Osteoblast (primary cell): ENCODE data around the gene CDH10. TPM values are rescaled to one million over a fixed set of nuclear protein-coding genes. Genes with fewer than 3 reads are reported as not detected.

Experiments used
- DNase-seq: peaks from one replicate; pipeline ENCODE4 v3.0.0; 2011; ENCODE audit warnings: low spot score, mixed read lengths; ENCODE audit not compliant: insufficient read length; ENCODE audit errors: missing footprints
- H2AFZ ChIP-seq: 2 replicates; pipeline ENCODE4 v1.6.0; 2011; ENCODE audit warnings: mild to moderate bottlenecking, low read length
- H3K27ac ChIP-seq: 2 replicates; pipeline ENCODE4 v1.5.1; 2011; ENCODE audit warnings: mild to moderate bottlenecking, low read depth, low read length, moderate library complexity
- H3K27me3 ChIP-seq: 2 replicates; pipeline ENCODE4 v1.6.0; 2012; ENCODE audit warnings: mild to moderate bottlenecking, control low read depth, inconsistent platforms, low read length, moderate library complexity; ENCODE audit not compliant: insufficient read depth
- H3K36me3 ChIP-seq: 2 replicates; pipeline ENCODE4 v1.5.1; 2011; ENCODE audit warnings: mild to moderate bottlenecking, low read length, control low read depth, moderate library complexity; ENCODE audit not compliant: insufficient read depth
- H3K4me1 ChIP-seq: 2 replicates; pipeline ENCODE4 v1.5.1; 2011; ENCODE audit warnings: mild to moderate bottlenecking, low read length, control low read depth, moderate library complexity; ENCODE audit not compliant: insufficient read depth
- H3K4me2 ChIP-seq: 2 replicates; pipeline ENCODE4 v1.6.0; 2011; ENCODE audit warnings: mild to moderate bottlenecking, low read length; ENCODE audit not compliant: insufficient read depth
- H3K4me3 ChIP-seq: fragments of 200-600 bp; sonication (generic); 3 replicates; pipeline ENCODE4 v1.5.1; 2012; ENCODE audit warnings: mild to moderate bottlenecking, low read length, inconsistent platforms; ENCODE audit not compliant: insufficient read depth
- H3K79me2 ChIP-seq: 2 replicates; pipeline ENCODE4 v1.6.0; 2012; ENCODE audit warnings: mild to moderate bottlenecking, low read length, control low read depth, inconsistent platforms; ENCODE audit not compliant: insufficient read depth
- H3K9me3 ChIP-seq: 2 replicates; pipeline ENCODE4 v1.5.1; 2011; ENCODE audit warnings: low read depth, low read length, control low read depth
- H4K20me1 ChIP-seq: 2 replicates; pipeline ENCODE4 v1.6.0; 2012; ENCODE audit warnings: mild to moderate bottlenecking, low read length, control low read depth; ENCODE audit not compliant: insufficient read depth
- CTCF ChIP-seq: IDR thresholded peaks from 2 replicates; pipeline ENCODE4 v1.5.1; 2011; ENCODE audit warnings: mild to moderate bottlenecking, low read depth, low read length, moderate library complexity; ENCODE audit errors: extremely low read depth
- total RNA-seq: library from RNA; depleted of rRNA; stranded (reverse); fragments of >200 nt; gene quantifications from 2 replicates; pipeline ENCODE4 v1.2.3, GENCODE V29; 2012

Gene CDH10
- total RNA-seq = not detected in 2 replicates

GRCh38 chr5:24644761-24645160, at the start of gene CDH10:
CDH10 (minus strand) TSS chr5:24644978; CDS start chr5:24593490, 51,488 bp downstream.
- no peak for TF ChIP-seq CTCF

GRCh38 chr5:24693609-24694008, 48.8 kb upstream of the CDH10 start:
- Histone ChIP-seq H3K4me3 (no peak overlapping the region), H3K4me1 (no peaks in the 10 kb centered on the region), H3K36me3 (no peaks in the 10 kb centered on the region), H2AFZ (no peak overlapping the region), H4K20me1 (no peaks in the 10 kb centered on the region), H3K9me3 (no peaks in the 10 kb centered on the region), H3K79me2 (no peaks in the 10 kb centered on the region), H3K27me3 (no peaks in the 10 kb centered on the region), H3K4me2 (no peak overlapping the region), H3K27ac (no peak overlapping the region)
- TF ChIP-seq CTCF = no peak
- DNase-seq = no peak

More at GRCh38 chr5:24644761-24645160, at the start of gene CDH10:
- Histone ChIP-seq H3K79me2 (no peaks in the 10 kb centered on the region), H3K4me1 (no peaks in the 10 kb centered on the region), H3K9me3 (no peaks in the 10 kb centered on the region), H3K27ac (no peak within 1 kb of the TSS), H3K36me3 (no peaks in the 10 kb centered on the region), H3K27me3 (no peaks in the 10 kb centered on the region), H3K4me2 (no peak within 1 kb of the TSS), H4K20me1 (no peaks in the 10 kb centered on the region), H2AFZ (no peak within 1 kb of the TSS), H3K4me3 (no peak within 1 kb of the TSS)
- no peak for DNase-seq

GRCh38 chr5:24691074-24691473, 46.3 kb upstream of the CDH10 start:
- no peak for TF ChIP-seq CTCF
- Histone ChIP-seq H3K4me1 (no peaks in the 10 kb centered on the region), H3K27me3 (no peaks in the 10 kb centered on the region), H3K79me2 (no peaks in the 10 kb centered on the region), H4K20me1 (no peaks in the 10 kb centered on the region), H3K4me2 (no peak overlapping the region), H3K27ac (no peak overlapping the region), H3K4me3 (no peak overlapping the region), H3K36me3 (no peaks in the 10 kb centered on the region), H2AFZ (no peak overlapping the region), H3K9me3 (peaks cover 3% of the 10 kb centered on the region)
- DNase-seq = no peak

- Histone ChIP-seq H3K36me3 (no peaks in the 10 kb centered on the region), H2AFZ (no peak overlapping the region), H3K27ac (no peak overlapping the region), H3K9me3 (peaks cover 7% of the 10 kb centered on the region), H3K4me3 (no peak overlapping the region), H3K4me1 (no peaks in the 10 kb centered on the region), H3K27me3 (no peaks in the 10 kb centered on the region), H3K4me2 (no peak overlapping the region), H4K20me1 (no peaks in the 10 kb centered on the region), H3K79me2 (no peaks in the 10 kb centered on the region)
- no peak for DNase-seq
- no peak for TF ChIP-seq CTCF
Observed at GRCh38 chr5:24681106-24681505, 36.3 kb upstream of the CDH10 start.
